ENCODE data around the gene SYCE3.

Gene SYCE3

GRCh38 chr22:50551160-50551752 lies 11.5 kb downstream of the SYCE3 start:
- no peak overlapping the region for H3K27ac ChIP-seq (ENCODE audit: low read depth, low read length)
- no peaks in the 10 kb centered on the region for H3K9me3 ChIP-seq (ENCODE audit: insufficient read depth, low read length)
- H3K36me3 ChIP-seq (ENCODE audit: low read length): no peaks in the 10 kb centered on the region
- no peaks in the 10 kb centered on the region for H3F3A ChIP-seq (ENCODE audit: insufficient read depth)
- H3K27me3 ChIP-seq (ENCODE audit: low read length): no peaks in the 10 kb centered on the region
- no peak overlapping the region for H3K4me2 ChIP-seq (ENCODE audit: low read depth, low read length, poor library complexity, severe bottlenecking)
- H3K79me2 ChIP-seq (ENCODE audit: insufficient read depth, low read length): no peaks in the 10 kb centered on the region
- no peak overlapping the region for H3K4me3 ChIP-seq (ENCODE audit: insufficient read depth, low read length, poor library complexity, severe bottlenecking)
- TF ChIP-seq CTCF (IDR thresholded peaks at IDR 0.05; ENCODE audit: insufficient read depth, low read length, poor library complexity, severe bottlenecking) (no peak), EZH2phosphoT487 (conservative IDR thresholded peaks at IDR 0.05; ENCODE audit: low read length) (no peak)
- no peaks in the 10 kb centered on the region for H4K20me1 ChIP-seq (ENCODE audit: low read depth, low read length)
- no peak overlapping the region for H2AFZ ChIP-seq (ENCODE audit: low read depth, low read length, severe bottlenecking)
- no peaks in the 10 kb centered on the region for H3K9me2 ChIP-seq (replicated peaks; ENCODE audit: insufficient read depth, low read length)
- no peak overlapping the region for H3K9ac ChIP-seq (ENCODE audit: low read length)

GRCh38 chr22:50550395-50550794 lies 12.3 kb downstream of the SYCE3 start:
- no peak overlapping the region for H3K4me2 ChIP-seq (ENCODE audit: low read depth, low read length, poor library complexity, severe bottlenecking)
- H4K20me1 ChIP-seq (ENCODE audit: low read depth, low read length): no peaks in the 10 kb centered on the region
- no peaks in the 10 kb centered on the region for H3K9me2 ChIP-seq (replicated peaks; ENCODE audit: insufficient read depth, low read length)
- H3K27ac ChIP-seq (ENCODE audit: low read depth, low read length): no peak overlapping the region
- no peaks in the 10 kb centered on the region for H3K27me3 ChIP-seq (ENCODE audit: low read length)
- TF ChIP-seq EZH2phosphoT487 (conservative IDR thresholded peaks at IDR 0.05; ENCODE audit: low read length) (no peak), CTCF (IDR thresholded peaks at IDR 0.05; ENCODE audit: insufficient read depth, low read length, poor library complexity, severe bottlenecking) (no peak)
- no peak overlapping the region for H2AFZ ChIP-seq (ENCODE audit: low read depth, low read length, severe bottlenecking)
- no peak overlapping the region for H3K9ac ChIP-seq (ENCODE audit: low read length)
- no peaks in the 10 kb centered on the region; the same call in 1 of the 2 replicates for H3F3A ChIP-seq (ENCODE audit: insufficient read depth)
- H3K36me3 ChIP-seq (ENCODE audit: low read length): no peaks in the 10 kb centered on the region
- H3K9me3 ChIP-seq (ENCODE audit: insufficient read depth, low read length): no peaks in the 10 kb centered on the region
- no peaks in the 10 kb centered on the region for H3K79me2 ChIP-seq (ENCODE audit: insufficient read depth, low read length)
- H3K4me3 ChIP-seq (ENCODE audit: insufficient read depth, low read length, poor library complexity, severe bottlenecking): no peak overlapping the region

GRCh38 chr22:50548921-50549790 lies 13.6 kb downstream of the SYCE3 start:
- H2AFZ ChIP-seq (ENCODE audit: low read depth, low read length, severe bottlenecking): no peak overlapping the region
- H3K4me2 ChIP-seq (ENCODE audit: low read depth, low read length, poor library complexity, severe bottlenecking): peak overlapping the region; percentile 28
- no peaks in the 10 kb centered on the region for H3K36me3 ChIP-seq (ENCODE audit: low read length)
- peak overlapping the region; percentile 26; the same call in 1 of the 2 replicates for H3K9ac ChIP-seq (ENCODE audit: low read length)
- TF ChIP-seq EZH2phosphoT487 (conservative IDR thresholded peaks at IDR 0.05; ENCODE audit: low read length): no peak
- no peak for TF ChIP-seq CTCF (IDR thresholded peaks at IDR 0.05; ENCODE audit: insufficient read depth, low read length, poor library complexity, severe bottlenecking)
- no peaks in the 10 kb centered on the region; the same call in 1 of the 2 replicates for H3F3A ChIP-seq (ENCODE audit: insufficient read depth)
- H4K20me1 ChIP-seq (ENCODE audit: low read depth, low read length): no peaks in the 10 kb centered on the region
- no peaks in the 10 kb centered on the region for H3K9me3 ChIP-seq (ENCODE audit: insufficient read depth, low read length)
- no peak overlapping the region for H3K27ac ChIP-seq (ENCODE audit: low read depth, low read length)
- no peaks in the 10 kb centered on the region for H3K27me3 ChIP-seq (ENCODE audit: low read length)
- no peaks in the 10 kb centered on the region for H3K79me2 ChIP-seq (ENCODE audit: insufficient read depth, low read length)
- no peak overlapping the region for H3K4me3 ChIP-seq (ENCODE audit: insufficient read depth, low read length, poor library complexity, severe bottlenecking)
- no peaks in the 10 kb centered on the region for H3K9me2 ChIP-seq (replicated peaks; ENCODE audit: insufficient read depth, low read length)
